Kidney (tissue), 14 donors: ENCODE data around the gene CORO2A. TPM values are rescaled to one million over a fixed set of nuclear protein-coding genes. Genes with fewer than 3 reads are reported as not detected.

Source experiments
- DNase-seq, 5 donors: peaks; one replicate each; pipeline ENCODE4 v3.0.0-alpha.2; 2013 to 2020
- FAIRE-seq: peaks from 2 replicates; lab custom pipeline; 2012; peaks lifted over from hg19 to GRCh38; lab: Jason Lieb, UNC
- H3K27ac ChIP-seq, 2 donors: one replicate each; pipeline ENCODE4 v1.7.0; 2013; ENCODE audit warnings: low read depth in 2 of 2, low read length in 2 of 2, inconsistent platforms in 1 of 2
- H3K27me3 ChIP-seq: one replicate; pipeline ENCODE4 v1.7.1; 2013; ENCODE audit warnings: low read length, inconsistent platforms; ENCODE audit not compliant: control insufficient read depth, insufficient read depth
- H3K36me3 ChIP-seq, 3 donors: one replicate each; pipeline versions ENCODE4 v1.7.0 to v1.7.1; 2013; ENCODE audit warnings: low read length in 3 of 3, control low read depth in 1 of 3, inconsistent platforms in 1 of 3; ENCODE audit not compliant: insufficient read depth in 3 of 3, control insufficient read depth in 2 of 3
- H3K4me1 ChIP-seq, 3 donors: one replicate each; pipeline versions ENCODE4 v1.7.0 to v1.7.1; 2013; ENCODE audit warnings: low read length in 3 of 3, inconsistent platforms in 1 of 3, low read depth in 1 of 3; ENCODE audit not compliant: control insufficient read depth in 2 of 3, insufficient read depth in 2 of 3
- H3K4me3 ChIP-seq, 3 donors: one replicate each; pipeline versions ENCODE4 v1.7.0 to v1.8.1; 2013; ENCODE audit warnings: low read length in 3 of 3, control low read depth in 1 of 3, inconsistent platforms in 1 of 3
- H3K9ac ChIP-seq, 3 donors: one replicate each; pipeline versions ENCODE4 v1.7.0 to v1.7.1; 2013; ENCODE audit warnings: low read length in 3 of 3, control low read depth in 1 of 3, inconsistent platforms in 1 of 3
- H3K9me3 ChIP-seq, 3 donors: one replicate each; pipeline versions ENCODE4 v1.7.0 to v1.7.1; 2013; ENCODE audit warnings: low read length in 3 of 3, control low read depth in 1 of 3, inconsistent platforms in 1 of 3; ENCODE audit not compliant: control insufficient read depth in 2 of 3, insufficient read depth in 1 of 3
- intact Hi-C: fragments of 100-400 bp; cut with DNase I; formaldehyde crosslinking; loops from one replicate; pipeline ENCODE4 v1.11.1; 2022
- polyA plus RNA-seq: library from polyadenylated mRNA; stranded (reverse); fragments of 350-450 nt; fragmentation: Illumina TruSeq; extraction: RNeasy Lipid Tissue Mini Kit (QIAGEN cat#74804); gene quantifications from one replicate; pipeline ENCODE4 v1.2.3, GENCODE V29; 2014; ENCODE audit warnings: low read depth, low replicate concordance; ENCODE audit not compliant: insufficient read depth
- total RNA-seq: library from RNA; stranded (reverse); fragmentation: NEBNext Ultra II Directional; extraction: Animal tissue kit (Norgen Biotek cat#: 25700); gene quantifications from one replicate; pipeline ENCODE4 v1.2.1, GENCODE V29; 2021
- TF ChIP-seq, protein P1 (sequence below): IDR thresholded peaks from 3 replicates; pipeline ENCODE4 v1.5.1; 2012; ENCODE audit warnings: mild to moderate bottlenecking, moderate library complexity, borderline replicate concordance; ENCODE audit not compliant: insufficient read depth; ENCODE audit errors: extremely low read depth
- donor health status: control.
- donor health status: control.
- donor health status: control.
- donor health status: control.
- donor health status: control.
- donor health status: DM: yes; HTN: yes; CAD: no.
- donor health status: Normal renal cell carcinoma (clear cell type).

CORO2A gene
- total and polyA plus RNA-seq, 2 donors from 2014 or later = 0.90 to 5.3 TPM

DNA sequence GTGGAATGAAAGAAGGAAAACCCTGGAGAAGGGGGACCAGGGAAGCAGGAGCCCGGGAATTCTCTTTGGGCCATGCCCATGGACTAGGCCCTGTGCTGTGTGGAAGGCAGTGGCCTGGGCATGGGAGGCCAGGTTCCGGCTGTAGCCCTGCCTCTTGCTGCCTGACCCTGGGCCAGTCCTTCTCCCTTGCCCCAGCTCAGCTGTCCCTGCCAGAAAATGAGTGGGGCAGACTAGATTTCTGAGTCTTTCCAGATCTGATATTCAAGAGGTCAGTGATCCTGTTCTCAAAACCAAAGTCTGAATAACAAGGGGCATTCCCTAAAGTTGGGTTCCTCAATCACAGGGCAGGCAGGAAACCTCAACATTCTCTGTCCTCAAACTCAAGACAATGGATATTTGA, 24.8 kb upstream of the CORO2A start:
- FAIRE-seq (no peak), DNase-seq (peak in 1 of 5 donors; percentile 54)
- TF ChIP-seq, protein P1, sequence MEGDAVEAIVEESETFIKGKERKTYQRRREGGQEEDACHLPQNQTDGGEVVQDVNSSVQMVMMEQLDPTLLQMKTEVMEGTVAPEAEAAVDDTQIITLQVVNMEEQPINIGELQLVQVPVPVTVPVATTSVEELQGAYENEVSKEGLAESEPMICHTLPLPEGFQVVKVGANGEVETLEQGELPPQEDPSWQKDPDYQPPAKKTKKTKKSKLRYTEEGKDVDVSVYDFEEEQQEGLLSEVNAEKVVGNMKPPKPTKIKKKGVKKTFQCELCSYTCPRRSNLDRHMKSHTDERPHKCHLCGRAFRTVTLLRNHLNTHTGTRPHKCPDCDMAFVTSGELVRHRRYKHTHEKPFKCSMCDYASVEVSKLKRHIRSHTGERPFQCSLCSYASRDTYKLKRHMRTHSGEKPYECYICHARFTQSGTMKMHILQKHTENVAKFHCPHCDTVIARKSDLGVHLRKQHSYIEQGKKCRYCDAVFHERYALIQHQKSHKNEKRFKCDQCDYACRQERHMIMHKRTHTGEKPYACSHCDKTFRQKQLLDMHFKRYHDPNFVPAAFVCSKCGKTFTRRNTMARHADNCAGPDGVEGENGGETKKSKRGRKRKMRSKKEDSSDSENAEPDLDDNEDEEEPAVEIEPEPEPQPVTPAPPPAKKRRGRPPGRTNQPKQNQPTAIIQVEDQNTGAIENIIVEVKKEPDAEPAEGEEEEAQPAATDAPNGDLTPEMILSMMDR = no peak
- no peaks in the 10 kb centered on the region for H3K27me3 ChIP-seq
- H3K9ac ChIP-seq = no peak overlapping the region
- H3K9me3 ChIP-seq = no peaks in the 10 kb centered on the region
- H3K36me3 ChIP-seq = peaks cover 0 to 5% (median 0%) of the 10 kb centered on the region in 3 donors
- H3K4me3 ChIP-seq = no peak overlapping the region
- no peaks in the 10 kb centered on the region for H3K4me1 ChIP-seq
- no peak overlapping the region for H3K27ac ChIP-seq
- intact Hi-C loops = no loop called here

DNA sequence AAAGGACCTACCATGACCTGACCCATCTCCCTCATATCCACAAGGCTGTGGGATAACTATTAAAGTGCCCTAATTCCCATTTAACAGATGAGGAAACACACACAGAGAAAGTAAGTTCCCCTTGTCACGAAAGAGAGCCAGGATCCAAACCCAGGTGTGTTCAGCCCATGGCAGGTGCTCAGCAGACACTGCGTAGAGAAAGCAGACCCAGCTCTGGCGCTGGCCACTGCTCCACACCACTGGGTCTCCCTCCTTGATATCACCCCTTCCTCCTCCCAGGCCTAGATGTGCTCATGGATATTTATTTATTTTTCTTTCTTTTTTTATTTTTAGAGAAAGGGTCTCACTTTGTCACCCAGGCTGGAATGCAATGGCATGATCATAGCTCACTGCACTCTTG, 24.0 kb upstream of the CORO2A start:
- FAIRE-seq (no peak), DNase-seq (no peak)
- no peak overlapping the region for H3K9ac ChIP-seq
- H3K4me3 ChIP-seq = no peak overlapping the region
- H3K27ac ChIP-seq = no peak overlapping the region
- H3K9me3 ChIP-seq = no peaks in the 10 kb centered on the region
- H3K27me3 ChIP-seq = no peaks in the 10 kb centered on the region
- intact Hi-C loops = no loop called here
- peaks cover 0 to 5% (median 0%) of the 10 kb centered on the region in 3 donors for H3K36me3 ChIP-seq
- TF ChIP-seq, protein P1 = no peak
- no peaks in the 10 kb centered on the region for H3K4me1 ChIP-seq

DNA sequence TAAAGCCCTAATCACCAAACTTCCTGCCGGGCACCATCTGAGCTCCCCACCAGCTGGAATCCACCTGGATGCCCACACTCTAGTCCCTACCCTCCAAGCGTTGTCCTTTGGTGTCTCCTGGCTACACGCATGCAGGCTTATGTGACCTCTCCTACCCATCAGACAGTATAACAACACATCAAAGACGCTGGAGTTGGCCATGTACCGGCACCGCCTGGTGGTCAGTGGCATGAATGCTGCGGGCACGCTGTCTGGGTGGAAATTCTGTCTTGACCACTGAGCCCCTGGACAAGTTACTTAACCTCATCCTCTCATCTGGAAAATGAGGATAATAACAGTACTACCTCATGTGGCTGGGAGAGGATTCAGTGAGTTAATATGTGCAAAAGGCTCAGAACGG, 23.4 kb upstream of the CORO2A start:
- Histone ChIP-seq H3K9me3 (no peaks in the 10 kb centered on the region), H3K4me3 (no peak overlapping the region), H3K9ac (no peak overlapping the region), H3K27me3 (no peaks in the 10 kb centered on the region), H3K36me3 (peaks cover 0 to 5% (median 0%) of the 10 kb centered on the region in 3 donors), H3K4me1 (no peaks in the 10 kb centered on the region), H3K27ac (no peak overlapping the region)
- TF ChIP-seq, protein P1 = no peak
- intact Hi-C loops = no loop called here
- no peak for FAIRE-seq
- DNase-seq = peak in 4 of 5 donors; percentile 30 to 43 (median 38)

DNA sequence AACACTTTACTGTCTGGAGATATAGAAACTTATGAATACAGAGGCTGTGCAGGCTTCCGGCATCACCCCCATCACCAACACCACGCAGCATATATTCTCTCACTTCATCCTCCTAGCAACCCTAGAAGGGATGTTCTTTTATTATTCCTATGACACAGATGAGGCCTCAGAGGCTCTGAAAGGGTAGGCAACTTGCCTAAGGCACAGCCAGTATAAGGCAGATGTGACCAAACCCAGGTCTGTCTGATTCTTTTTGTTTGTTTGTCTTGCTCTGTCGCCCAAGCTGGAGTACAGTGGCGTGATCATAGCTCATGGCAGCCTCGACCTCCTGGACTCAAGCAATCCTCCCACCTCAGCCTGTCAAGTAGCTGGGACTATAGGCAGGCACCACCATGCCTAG, 22.8 kb upstream of the CORO2A start:
- FAIRE-seq = no peak
- Histone ChIP-seq H3K9ac (no peak overlapping the region), H3K9me3 (no peaks in the 10 kb centered on the region), H3K27me3 (no peaks in the 10 kb centered on the region), H3K27ac (no peak overlapping the region), H3K4me1 (no peaks in the 10 kb centered on the region), H3K36me3 (peaks cover 0 to 5% (median 0%) of the 10 kb centered on the region in 3 donors), H3K4me3 (no peak overlapping the region)
- DNase-seq = peak in 2 of 5 donors; percentile 7 to 13
- TF ChIP-seq, protein P1 = no peak
- intact Hi-C loops = no loop called here
